HCT116 (cell line): ENCODE results near the gene AFAP1. TPM values are rescaled to one million over a fixed set of nuclear protein-coding genes. Genes with fewer than 3 reads are reported as not detected.

Experiments used
- ATAC-seq: fragments of 200-7000 bp; cut with Tn5 transposase; 2 replicates; pipeline ENCODE4 v1.9.1; 2020; ENCODE audit warnings: mild to moderate bottlenecking, moderate library complexity
- BruUV-seq: library from RNA; stranded (reverse); fragments of 400-500 nt; replicated peaks from 2 replicates; lab custom pipeline; 2021; lab: Mats Ljungman, UMichigan
- CTCF ChIA-PET: fragments of 300-600 bp; sonication (Branson Sonifier 250); formaldehyde crosslinking; loops from one replicate; lab custom pipeline; 2021; ENCODE audit warnings: antibody characterized with exemption; lab: Charles Lee
- POLR2A ChIA-PET: fragments of 300-600, 350-600 bp; sonication (Branson Sonifier 250); formaldehyde crosslinking; loops from one replicate; lab custom pipeline; 2021; ENCODE audit warnings: antibody characterized with exemption; lab: Charles Lee
- RAD21 ChIA-PET, 2 experiments: fragments of 300-600 bp; sonication (Branson Sonifier 250); formaldehyde crosslinking; loops; one replicate each; lab custom pipeline; 2023; ENCODE audit warnings: low total read pairs in 2 of 2; ENCODE audit not compliant: uncharacterized antibody in 2 of 2, unreplicated experiment in 2 of 2, low non-redundant PET in 1 of 2; lab: Charles Lee
- DNase-seq: peaks from one replicate; pipeline ENCODE4 v3.0.0-alpha.2; 2010; ENCODE audit warnings: low read depth, low spot score
- H2AFZ ChIP-seq: fragments of 200-600 bp; shearing (Covaris generic), sonication (generic); 2 replicates; pipeline ENCODE4 v1.6.1; 2017; ENCODE audit warnings: low read depth, mixed run types, mixed read lengths, antibody characterized with exemption, low read length; ENCODE audit not compliant: poor library complexity, severe bottlenecking
- H3K27ac ChIP-seq: 2 replicates; pipeline ENCODE4 v1.5.1; 2012; ENCODE audit warnings: low read depth, low read length
- H3K27me3 ChIP-seq: fragments of 200-600 bp; sonication (generic); 2 replicates; pipeline ENCODE4 v1.6.1; 2016; ENCODE audit warnings: mixed run types, low read length, mixed read lengths; ENCODE audit not compliant: insufficient read depth
- H3K36me3 ChIP-seq, 2 experiments: fragments of 200-500 bp in 1 of 2; fragments of 200-600 bp in 1 of 2; sonication (Bioruptor generic) in 1 of 2; sonication (generic) in 1 of 2; 2 replicates each; pipeline versions ENCODE4 v1.5.1 to v1.6.1; 2014 to 2016; ENCODE audit warnings: low read length in 2 of 2, inconsistent platforms in 1 of 2, mixed read lengths in 1 of 2, mixed run types in 1 of 2; ENCODE audit not compliant: insufficient read depth in 2 of 2, control insufficient read depth in 1 of 2
- H3K4me1 ChIP-seq, 2 experiments: fragments of 200-600 bp in 1 of 2; sonication (generic) in 1 of 2; 2 replicates each; pipeline versions ENCODE4 v1.5.1 to v1.6.1; 2012 to 2017; ENCODE audit warnings: low read length in 2 of 2, inconsistent platforms in 1 of 2, mild to moderate bottlenecking in 1 of 2, mixed read lengths in 1 of 2, mixed run types in 1 of 2, moderate library complexity in 1 of 2; ENCODE audit not compliant: insufficient read depth in 2 of 2, control insufficient read depth in 1 of 2
- H3K4me2 ChIP-seq: fragments of 200-600 bp; sonication (generic); 2 replicates; pipeline ENCODE4 v1.6.1; 2017; ENCODE audit warnings: mixed run types, low read length, mixed read lengths
- H3K4me3 ChIP-seq, 2 experiments: fragments of 200-600 bp in 1 of 2; sonication (generic) in 1 of 2; replicated peaks in 1 of 2; 2 replicates each; pipeline ENCODE4 v1.5.1; 2011 to 2016; ENCODE audit warnings: low read length in 2 of 2, control low read depth in 1 of 2, low read depth in 1 of 2, mild to moderate bottlenecking in 1 of 2, mixed read lengths in 1 of 2, mixed run types in 1 of 2
- H3K79me2 ChIP-seq: fragments of 200-600 bp; sonication (generic); 2 replicates; pipeline ENCODE4 v1.6.1; 2017; ENCODE audit warnings: mild to moderate bottlenecking, mixed run types, low read length, moderate library complexity, mixed read lengths; ENCODE audit not compliant: insufficient read depth
- H3K9ac ChIP-seq: fragments of 200-600 bp; sonication (generic); 2 replicates; pipeline ENCODE4 v1.6.1; 2016; ENCODE audit warnings: low read length, mixed read lengths
- H3K9me2 ChIP-seq: fragments of 200-600 bp; sonication (generic), shearing (Covaris generic); 2 replicates; pipeline ENCODE4 v1.6.1; 2017; ENCODE audit warnings: mixed run types, mild to moderate bottlenecking, moderate library complexity; ENCODE audit not compliant: insufficient read depth
- H3K9me3 ChIP-seq, 2 experiments: fragments of 200-500 bp in 1 of 2; fragments of 200-600 bp in 1 of 2; sonication (Bioruptor generic) in 1 of 2; sonication (generic) in 1 of 2; 2 replicates each; pipeline ENCODE4 v1.6.1; 2014 to 2017; ENCODE audit warnings: low read length in 2 of 2, mixed read lengths in 2 of 2, inconsistent platforms in 1 of 2, low read depth in 1 of 2, mild to moderate bottlenecking in 1 of 2, mixed run types in 1 of 2, moderate library complexity in 1 of 2; ENCODE audit not compliant: control insufficient read depth in 1 of 2, insufficient read depth in 1 of 2
- H4K20me1 ChIP-seq: fragments of 200-600 bp; sonication (generic), shearing (Covaris generic); 2 replicates; pipeline ENCODE4 v1.6.1; 2017; ENCODE audit warnings: mixed run types, mild to moderate bottlenecking, moderate library complexity; ENCODE audit not compliant: insufficient read depth
- ATF3 ChIP-seq: IDR thresholded peaks from 2 replicates; pipeline ENCODE4 v1.6.1; 2012
- CEBPB ChIP-seq: IDR thresholded peaks from 2 replicates; pipeline ENCODE4 v1.6.1; 2012; ENCODE audit warnings: low read depth
- EGR1 ChIP-seq: IDR thresholded peaks from 2 replicates; pipeline ENCODE4 v1.6.1; 2012; ENCODE audit warnings: low read depth
- ELF1 ChIP-seq: IDR thresholded peaks from 2 replicates; pipeline ENCODE4 v1.6.1; 2012; ENCODE audit warnings: low read depth, borderline replicate concordance
- EZH2 ChIP-seq: fragments of 200-600 bp; sonication (generic); IDR thresholded peaks from 2 replicates; pipeline ENCODE4 v1.6.1; 2017; ENCODE audit warnings: antibody characterized with exemption, mixed run types
- EZH2phosphoT487 ChIP-seq: fragments of 200-600 bp; IDR thresholded peaks from 2 replicates; pipeline ENCODE4 v1.6.1; 2018; ENCODE audit warnings: antibody characterized with exemption, borderline replicate concordance
- FOSL1 ChIP-seq: IDR thresholded peaks from 2 replicates; pipeline ENCODE4 v1.6.1; 2012; ENCODE audit warnings: low read depth
- JUND ChIP-seq: IDR thresholded peaks from 2 replicates; pipeline ENCODE4 v1.6.1; 2012
- REST ChIP-seq: IDR thresholded peaks from 2 replicates; pipeline ENCODE4 v1.6.1; 2012; ENCODE audit warnings: low read depth
- SIN3A ChIP-seq: IDR thresholded peaks from 2 replicates; pipeline ENCODE4 v1.6.1; 2012; ENCODE audit warnings: low read depth
- SP1 ChIP-seq: IDR thresholded peaks from 2 replicates; pipeline ENCODE4 v1.6.1; 2012; ENCODE audit warnings: low read depth
- SRF ChIP-seq: IDR thresholded peaks from 2 replicates; pipeline ENCODE4 v1.6.1; 2012; ENCODE audit warnings: low read depth
- YY1 ChIP-seq: IDR thresholded peaks from 2 replicates; pipeline ENCODE4 v1.6.1; 2011; ENCODE audit warnings: low read length, low read depth, moderate library complexity, mild to moderate bottlenecking; ENCODE audit not compliant: insufficient replicate concordance; ENCODE audit errors: extremely low read depth
- ZFX ChIP-seq: fragments of 450-650 bp; IDR thresholded peaks from 2 replicates; pipeline ENCODE4 v1.6.1; 2017
- ZNF274 ChIP-seq: fragments of 200-500 bp; sonication (Bioruptor generic); IDR thresholded peaks from 2 replicates; pipeline ENCODE4 v1.6.1; 2014; ENCODE audit warnings: mild to moderate bottlenecking, low read depth, low read length, inconsistent platforms
- intact Hi-C: fragments of 100-400 bp; cut with micrococcal nuclease; formaldehyde crosslinking; loops from 2 replicates; pipeline ENCODE4 v1.10.0; 2022
- total RNA-seq: library from RNA; stranded (reverse); gene quantifications from one replicate; pipeline ENCODE4 v1.2.1, GENCODE V29; 2021; ENCODE audit not compliant: unreplicated experiment
- TF ChIP-seq, protein P1 (sequence below): IDR thresholded peaks from 2 replicates; pipeline ENCODE4 v1.6.1; 2011; ENCODE audit warnings: mild to moderate bottlenecking, low read length, moderate library complexity; ENCODE audit not compliant: insufficient replicate concordance; ENCODE audit errors: extremely low read depth

AFAP1 gene
- total RNA-seq, 1 experiment from 2014 or later: 19.4 TPM

GRCh38 chr4:7771541-7772507 lies 167.8 kb downstream of the AFAP1 start:
- H3K9me3 ChIP-seq: no peaks in the 10 kb centered on the region
- RAD21 ChIA-PET: no interaction called here
- H2AFZ ChIP-seq: no peak overlapping the region
- H3K4me3 ChIP-seq: no peak overlapping the region
- H3K9me2 ChIP-seq: no peaks in the 10 kb centered on the region
- no peaks in the 10 kb centered on the region for H3K4me1 ChIP-seq
- intact Hi-C loops: no loop called here
- H3K4me2 ChIP-seq: no peak overlapping the region
- H3K36me3 ChIP-seq: peaks cover 2 to 3% of the 10 kb centered on the region in 2 experiments; a peak in 1 of 4 replicates
- CTCF ChIA-PET: no interaction called here
- BruUV-seq: no TSS peak
- H3K9ac ChIP-seq: no peak overlapping the region
- H3K27me3 ChIP-seq: no peaks in the 10 kb centered on the region
- DNase-seq (no peak), ATAC-seq (no peak)
- no peak overlapping the region for H3K27ac ChIP-seq
- TF ChIP-seq SP1 (no peak), EZH2 (no peak), EZH2phosphoT487 (no peak), FOSL1 (no peak), SIN3A (no peak), REST (no peak), ZNF274 (no peak), ATF3 (no peak), EGR1 (no peak), ZFX (no peak), CEBPB (no peak), YY1 (no peak), JUND (no peak), ELF1 (no peak), SRF (no peak)
- TF ChIP-seq, protein P1, sequence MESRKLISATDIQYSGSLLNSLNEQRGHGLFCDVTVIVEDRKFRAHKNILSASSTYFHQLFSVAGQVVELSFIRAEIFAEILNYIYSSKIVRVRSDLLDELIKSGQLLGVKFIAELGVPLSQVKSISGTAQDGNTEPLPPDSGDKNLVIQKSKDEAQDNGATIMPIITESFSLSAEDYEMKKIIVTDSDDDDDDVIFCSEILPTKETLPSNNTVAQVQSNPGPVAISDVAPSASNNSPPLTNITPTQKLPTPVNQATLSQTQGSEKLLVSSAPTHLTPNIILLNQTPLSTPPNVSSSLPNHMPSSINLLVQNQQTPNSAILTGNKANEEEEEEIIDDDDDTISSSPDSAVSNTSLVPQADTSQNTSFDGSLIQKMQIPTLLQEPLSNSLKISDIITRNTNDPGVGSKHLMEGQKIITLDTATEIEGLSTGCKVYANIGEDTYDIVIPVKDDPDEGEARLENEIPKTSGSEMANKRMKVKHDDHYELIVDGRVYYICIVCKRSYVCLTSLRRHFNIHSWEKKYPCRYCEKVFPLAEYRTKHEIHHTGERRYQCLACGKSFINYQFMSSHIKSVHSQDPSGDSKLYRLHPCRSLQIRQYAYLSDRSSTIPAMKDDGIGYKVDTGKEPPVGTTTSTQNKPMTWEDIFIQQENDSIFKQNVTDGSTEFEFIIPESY: no peak
- H3K79me2 ChIP-seq: no peaks in the 10 kb centered on the region
- POLR2A ChIA-PET: no interaction called here
- H4K20me1 ChIP-seq: no peaks in the 10 kb centered on the region
